Measurements from ENCODE around the gene OR52E2.

GRCh38 chr11:5090668-5091067 is 31.2 kb upstream of the OR52E2 start:
- no peak for TF ChIP-seq HDGF (IDR thresholded peaks at IDR 0.05; ENCODE audit: borderline replicate concordance)
- TF ChIP-seq FOXM1 (IDR thresholded peaks at IDR 0.05; ENCODE audit: borderline replicate concordance), result no peak
- no peak for TF ChIP-seq SUZ12 (IDR thresholded peaks at IDR 0.05)
- TF ChIP-seq FOXK2 (IDR thresholded peaks at IDR 0.05), result no peak
- TF ChIP-seq SP1 (IDR thresholded peaks at IDR 0.05), result no peak
- TF ChIP-seq BHLHE40 (IDR thresholded peaks at IDR 0.05; ENCODE audit: borderline replicate concordance), result no peak
- TF ChIP-seq L3MBTL2 (conservative IDR thresholded peaks at IDR 0.05), result no peak
- TF ChIP-seq PKNOX1 (IDR thresholded peaks at IDR 0.05), result no peak

Measured in HEK293T (cell line).